ENCODE data around the gene POLR2M. TPM values are rescaled to one million over a fixed set of nuclear protein-coding genes. Genes with fewer than 3 reads are reported as not detected.

Gene POLR2M
- total RNA-seq, 4 donors from 2014 or later, result 40.3 to 145 (median 79.5) TPM

DNA sequence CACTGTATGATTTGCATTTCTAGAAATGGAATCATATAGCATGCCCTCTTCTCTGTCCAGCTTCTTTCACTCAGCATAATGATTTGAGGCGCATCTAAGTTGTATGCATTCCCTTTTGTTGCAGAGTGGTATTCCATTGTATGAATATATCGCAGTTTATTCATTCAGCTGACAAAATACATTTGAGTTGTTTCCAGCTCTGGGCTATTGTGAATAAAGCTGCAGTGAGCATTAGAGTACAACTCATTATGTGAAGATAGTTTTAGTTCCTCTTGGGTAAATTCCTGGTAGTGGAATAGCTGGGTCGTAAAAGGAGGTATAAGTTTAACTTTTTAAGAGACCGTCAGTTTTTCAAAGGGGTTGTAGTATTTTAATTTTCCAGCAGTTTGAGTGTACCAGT, 38.5 kb upstream of the POLR2M start:
- in situ Hi-C loops (cut with MboI; ENCODE audit: low sequenced_read_pairs in 4 of 4), result loop anchor here in 1 of 4 donors (25.0 kb wide), 2 partner anchors 106 to 194 kb away; no protein-coding TSS in a partner anchor
- intact Hi-C loops (cut with DNase I; ENCODE audit: low total_unique reads), result loop anchor here (5.0 kb wide), 1 partner anchor 199 kb away; no protein-coding TSS in a partner anchor
- TF ChIP-seq, protein P1, sequence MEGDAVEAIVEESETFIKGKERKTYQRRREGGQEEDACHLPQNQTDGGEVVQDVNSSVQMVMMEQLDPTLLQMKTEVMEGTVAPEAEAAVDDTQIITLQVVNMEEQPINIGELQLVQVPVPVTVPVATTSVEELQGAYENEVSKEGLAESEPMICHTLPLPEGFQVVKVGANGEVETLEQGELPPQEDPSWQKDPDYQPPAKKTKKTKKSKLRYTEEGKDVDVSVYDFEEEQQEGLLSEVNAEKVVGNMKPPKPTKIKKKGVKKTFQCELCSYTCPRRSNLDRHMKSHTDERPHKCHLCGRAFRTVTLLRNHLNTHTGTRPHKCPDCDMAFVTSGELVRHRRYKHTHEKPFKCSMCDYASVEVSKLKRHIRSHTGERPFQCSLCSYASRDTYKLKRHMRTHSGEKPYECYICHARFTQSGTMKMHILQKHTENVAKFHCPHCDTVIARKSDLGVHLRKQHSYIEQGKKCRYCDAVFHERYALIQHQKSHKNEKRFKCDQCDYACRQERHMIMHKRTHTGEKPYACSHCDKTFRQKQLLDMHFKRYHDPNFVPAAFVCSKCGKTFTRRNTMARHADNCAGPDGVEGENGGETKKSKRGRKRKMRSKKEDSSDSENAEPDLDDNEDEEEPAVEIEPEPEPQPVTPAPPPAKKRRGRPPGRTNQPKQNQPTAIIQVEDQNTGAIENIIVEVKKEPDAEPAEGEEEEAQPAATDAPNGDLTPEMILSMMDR (IDR thresholded peaks at IDR 0.05 in 4 of 5, conservative IDR thresholded peaks at IDR 0.05 in 1 of 5), result no peak
- TF ChIP-seq POLR2A (IDR thresholded peaks at IDR 0.05), result no peak
- Histone ChIP-seq H3K4me3 (no peak overlapping the region), H3K4me1 (no peaks in the 10 kb centered on the region), H3K9me3 (no peaks in the 10 kb centered on the region), H3K36me3 (no peaks in the 10 kb centered on the region), H3K27me3 (no peaks in the 10 kb centered on the region), H3K27ac (no peak overlapping the region)
- DNase-seq, result no peak
- no peak for ATAC-seq

DNA sequence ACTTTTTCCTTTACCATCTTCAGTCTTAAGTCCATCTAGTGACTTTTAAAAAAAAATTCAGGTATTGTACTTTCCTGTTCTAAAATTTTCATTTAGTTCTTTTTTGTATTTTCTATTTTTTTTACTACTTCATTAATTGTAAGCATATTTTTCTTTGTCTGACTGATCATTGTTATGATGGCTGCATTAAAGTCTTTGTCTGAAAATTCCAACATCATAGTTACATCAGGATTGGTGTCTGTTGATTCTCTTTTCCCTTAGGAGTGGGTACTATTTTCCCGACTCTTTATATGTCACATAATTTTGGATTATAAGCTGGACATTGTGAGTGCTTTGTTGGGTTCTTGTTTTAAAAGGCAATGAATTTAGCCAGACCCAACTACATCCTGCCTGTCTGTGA, 34.9 kb upstream of the POLR2M start:
- DNase-seq, result no peak
- intact Hi-C loops (cut with DNase I; ENCODE audit: low total_unique reads), result no loop called here
- ATAC-seq, result no peak
- Histone ChIP-seq H3K9me3 (no peaks in the 10 kb centered on the region), H3K27ac (no peak overlapping the region), H3K4me3 (no peak overlapping the region), H3K36me3 (no peaks in the 10 kb centered on the region), H3K27me3 (no peaks in the 10 kb centered on the region), H3K4me1 (no peaks in the 10 kb centered on the region)
- TF ChIP-seq, protein P1 (IDR thresholded peaks at IDR 0.05 in 4 of 5, conservative IDR thresholded peaks at IDR 0.05 in 1 of 5), result no peak
- TF ChIP-seq POLR2A (IDR thresholded peaks at IDR 0.05), result no peak
- in situ Hi-C loops (cut with MboI; ENCODE audit: low sequenced_read_pairs in 4 of 4), result loop anchor here in 1 of 4 donors (25.0 kb wide), 2 partner anchors 109 to 191 kb away; no protein-coding TSS in a partner anchor

DNA sequence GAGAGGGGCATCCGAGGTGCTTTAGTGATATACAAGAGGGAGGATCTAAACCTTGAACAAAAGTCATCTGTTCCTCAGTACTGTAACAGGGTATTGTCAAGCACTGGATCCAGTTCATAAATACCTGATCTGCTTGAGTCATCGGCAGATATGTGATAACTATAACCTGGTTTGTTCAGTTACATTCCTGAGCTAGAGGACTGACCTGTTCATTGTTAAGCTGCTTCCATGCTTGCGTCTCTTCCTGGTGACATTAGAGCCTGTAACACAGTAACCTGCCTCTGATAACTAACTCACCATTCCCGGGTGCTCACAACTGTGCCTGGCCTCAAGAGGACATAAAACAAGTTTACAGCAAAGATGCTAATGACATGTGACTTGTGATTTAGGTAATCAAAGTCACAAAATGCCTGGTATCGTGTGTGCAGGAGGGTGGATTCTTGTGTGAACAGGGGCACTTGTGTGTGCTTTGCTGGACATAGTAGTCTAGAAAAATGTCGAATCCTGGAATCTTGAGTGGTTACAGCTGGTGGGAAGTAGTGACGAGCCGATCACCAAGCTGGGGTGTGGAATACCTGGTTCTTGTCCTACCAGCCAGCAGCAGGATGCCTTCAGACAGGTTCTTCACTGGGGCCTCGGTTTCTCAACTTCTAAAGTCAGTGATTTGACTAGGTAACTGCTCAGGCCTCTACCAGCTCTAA, 30.9 kb upstream of the POLR2M start:
- no peak for DNase-seq
- in situ Hi-C loops (cut with MboI; ENCODE audit: low sequenced_read_pairs in 4 of 4) (no loop called here), intact Hi-C loops (cut with DNase I; ENCODE audit: low total_unique reads) (no loop called here)
- Histone ChIP-seq H3K27me3 (no peaks in the 10 kb centered on the region), H3K36me3 (no peaks in the 10 kb centered on the region), H3K27ac (no peak overlapping the region), H3K4me3 (no peak overlapping the region), H3K9me3 (no peaks in the 10 kb centered on the region), H3K4me1 (no peaks in the 10 kb centered on the region)
- no peak for ATAC-seq
- TF ChIP-seq, protein P1 (IDR thresholded peaks at IDR 0.05 in 4 of 5, conservative IDR thresholded peaks at IDR 0.05 in 1 of 5), result no peak
- TF ChIP-seq POLR2A (IDR thresholded peaks at IDR 0.05), result no peak

DNA sequence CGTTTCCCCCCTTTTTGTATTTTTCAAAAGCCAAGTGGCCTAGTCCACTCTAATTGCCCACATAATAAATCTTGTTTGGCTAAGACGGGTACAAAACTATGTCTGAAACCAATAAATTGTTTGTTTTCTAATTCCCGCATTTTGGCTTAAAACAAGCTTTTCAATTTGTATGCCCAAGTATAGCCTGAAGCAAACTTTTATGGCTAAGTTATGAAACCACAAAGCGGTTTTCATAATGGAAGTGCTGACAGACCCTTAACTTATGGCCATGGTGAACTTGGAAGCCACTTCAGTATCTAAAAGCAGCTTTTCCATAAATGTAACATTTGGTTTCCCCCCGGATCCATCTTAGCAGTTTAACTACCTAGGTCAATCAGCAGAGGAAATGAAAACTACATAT, 29.9 kb upstream of the POLR2M start:
- DNase-seq, result no peak
- Histone ChIP-seq H3K4me1 (no peaks in the 10 kb centered on the region), H3K27ac (no peak overlapping the region), H3K36me3 (no peaks in the 10 kb centered on the region), H3K4me3 (no peak overlapping the region), H3K27me3 (no peaks in the 10 kb centered on the region), H3K9me3 (no peaks in the 10 kb centered on the region)
- TF ChIP-seq, protein P1 (IDR thresholded peaks at IDR 0.05 in 4 of 5, conservative IDR thresholded peaks at IDR 0.05 in 1 of 5), result no peak
- no peak for TF ChIP-seq POLR2A (IDR thresholded peaks at IDR 0.05)
- in situ Hi-C loops (cut with MboI; ENCODE audit: low sequenced_read_pairs in 4 of 4) (no loop called here), intact Hi-C loops (cut with DNase I; ENCODE audit: low total_unique reads) (no loop called here)
- no peak for ATAC-seq
